Osteoblast (primary cell): ENCODE results near the gene CD151. TPM values are rescaled to one million over a fixed set of nuclear protein-coding genes. Genes with fewer than 3 reads are reported as not detected.

Experiments used
- DNase-seq: peaks from one replicate; pipeline ENCODE4 v3.0.0; 2011; ENCODE audit warnings: low spot score, mixed read lengths; ENCODE audit not compliant: insufficient read length; ENCODE audit errors: missing footprints
- H2AFZ ChIP-seq: 2 replicates; pipeline ENCODE4 v1.6.0; 2011; ENCODE audit warnings: mild to moderate bottlenecking, low read length
- H3K27ac ChIP-seq: 2 replicates; pipeline ENCODE4 v1.5.1; 2011; ENCODE audit warnings: mild to moderate bottlenecking, low read depth, low read length, moderate library complexity
- H3K27me3 ChIP-seq: 2 replicates; pipeline ENCODE4 v1.6.0; 2012; ENCODE audit warnings: mild to moderate bottlenecking, control low read depth, inconsistent platforms, low read length, moderate library complexity; ENCODE audit not compliant: insufficient read depth
- H3K36me3 ChIP-seq: 2 replicates; pipeline ENCODE4 v1.5.1; 2011; ENCODE audit warnings: mild to moderate bottlenecking, low read length, control low read depth, moderate library complexity; ENCODE audit not compliant: insufficient read depth
- H3K4me1 ChIP-seq: 2 replicates; pipeline ENCODE4 v1.5.1; 2011; ENCODE audit warnings: mild to moderate bottlenecking, low read length, control low read depth, moderate library complexity; ENCODE audit not compliant: insufficient read depth
- H3K4me2 ChIP-seq: 2 replicates; pipeline ENCODE4 v1.6.0; 2011; ENCODE audit warnings: mild to moderate bottlenecking, low read length; ENCODE audit not compliant: insufficient read depth
- H3K4me3 ChIP-seq: fragments of 200-600 bp; sonication (generic); 3 replicates; pipeline ENCODE4 v1.5.1; 2012; ENCODE audit warnings: mild to moderate bottlenecking, low read length, inconsistent platforms; ENCODE audit not compliant: insufficient read depth
- H3K79me2 ChIP-seq: 2 replicates; pipeline ENCODE4 v1.6.0; 2012; ENCODE audit warnings: mild to moderate bottlenecking, low read length, control low read depth, inconsistent platforms; ENCODE audit not compliant: insufficient read depth
- H3K9me3 ChIP-seq: 2 replicates; pipeline ENCODE4 v1.5.1; 2011; ENCODE audit warnings: low read depth, low read length, control low read depth
- H4K20me1 ChIP-seq: 2 replicates; pipeline ENCODE4 v1.6.0; 2012; ENCODE audit warnings: mild to moderate bottlenecking, low read length, control low read depth; ENCODE audit not compliant: insufficient read depth
- total RNA-seq: library from RNA; depleted of rRNA; stranded (reverse); fragments of >200 nt; gene quantifications from 2 replicates; pipeline ENCODE4 v1.2.3, GENCODE V29; 2012
- TF ChIP-seq, protein P1 (sequence below): IDR thresholded peaks from 2 replicates; pipeline ENCODE4 v1.5.1; 2011; ENCODE audit warnings: mild to moderate bottlenecking, low read depth, low read length, moderate library complexity; ENCODE audit errors: extremely low read depth

The CD151 gene
- total RNA-seq, 1 donor = 416 TPM

- peaks cover 5% of the 10 kb centered on the region for H3K36me3 ChIP-seq
- peaks cover 31% of the 10 kb centered on the region for H3K79me2 ChIP-seq
- no peaks in the 10 kb centered on the region for H3K9me3 ChIP-seq
- H3K4me1 ChIP-seq = peaks cover 28% of the 10 kb centered on the region
- DNase-seq = peak; percentile 100
- H2AFZ ChIP-seq = peak overlapping the region; percentile 51
- peak overlapping the region; percentile 89 for H3K4me3 ChIP-seq
- H3K4me2 ChIP-seq = peak overlapping the region; percentile 88
- H3K27me3 ChIP-seq = no peaks in the 10 kb centered on the region
- peaks cover 29% of the 10 kb centered on the region for H4K20me1 ChIP-seq
- H3K27ac ChIP-seq = peak overlapping the region; percentile 81
- TF ChIP-seq, protein P1, sequence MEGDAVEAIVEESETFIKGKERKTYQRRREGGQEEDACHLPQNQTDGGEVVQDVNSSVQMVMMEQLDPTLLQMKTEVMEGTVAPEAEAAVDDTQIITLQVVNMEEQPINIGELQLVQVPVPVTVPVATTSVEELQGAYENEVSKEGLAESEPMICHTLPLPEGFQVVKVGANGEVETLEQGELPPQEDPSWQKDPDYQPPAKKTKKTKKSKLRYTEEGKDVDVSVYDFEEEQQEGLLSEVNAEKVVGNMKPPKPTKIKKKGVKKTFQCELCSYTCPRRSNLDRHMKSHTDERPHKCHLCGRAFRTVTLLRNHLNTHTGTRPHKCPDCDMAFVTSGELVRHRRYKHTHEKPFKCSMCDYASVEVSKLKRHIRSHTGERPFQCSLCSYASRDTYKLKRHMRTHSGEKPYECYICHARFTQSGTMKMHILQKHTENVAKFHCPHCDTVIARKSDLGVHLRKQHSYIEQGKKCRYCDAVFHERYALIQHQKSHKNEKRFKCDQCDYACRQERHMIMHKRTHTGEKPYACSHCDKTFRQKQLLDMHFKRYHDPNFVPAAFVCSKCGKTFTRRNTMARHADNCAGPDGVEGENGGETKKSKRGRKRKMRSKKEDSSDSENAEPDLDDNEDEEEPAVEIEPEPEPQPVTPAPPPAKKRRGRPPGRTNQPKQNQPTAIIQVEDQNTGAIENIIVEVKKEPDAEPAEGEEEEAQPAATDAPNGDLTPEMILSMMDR = no peak
These were observed 13.4 kb upstream of the CD151 start for GRCh38 chr11:819129-819931.

GRCh38 chr11:819943-820649, 12.7 kb upstream of the CD151 start:
- peak; percentile 96 for DNase-seq
- no peaks in the 10 kb centered on the region for H3K9me3 ChIP-seq
- H4K20me1 ChIP-seq = peaks cover 30% of the 10 kb centered on the region
- TF ChIP-seq, protein P1 = no peak
- peaks cover 31% of the 10 kb centered on the region for H3K79me2 ChIP-seq
- H3K4me2 ChIP-seq = peak overlapping the region; percentile 88
- peak overlapping the region; percentile 13 for H3K27ac ChIP-seq
- peak overlapping the region; percentile 89 for H3K4me3 ChIP-seq
- peaks cover 12% of the 10 kb centered on the region for H3K36me3 ChIP-seq
- no peaks in the 10 kb centered on the region for H3K27me3 ChIP-seq
- no peak overlapping the region for H2AFZ ChIP-seq
- H3K4me1 ChIP-seq = peaks cover 28% of the 10 kb centered on the region

DNA sequence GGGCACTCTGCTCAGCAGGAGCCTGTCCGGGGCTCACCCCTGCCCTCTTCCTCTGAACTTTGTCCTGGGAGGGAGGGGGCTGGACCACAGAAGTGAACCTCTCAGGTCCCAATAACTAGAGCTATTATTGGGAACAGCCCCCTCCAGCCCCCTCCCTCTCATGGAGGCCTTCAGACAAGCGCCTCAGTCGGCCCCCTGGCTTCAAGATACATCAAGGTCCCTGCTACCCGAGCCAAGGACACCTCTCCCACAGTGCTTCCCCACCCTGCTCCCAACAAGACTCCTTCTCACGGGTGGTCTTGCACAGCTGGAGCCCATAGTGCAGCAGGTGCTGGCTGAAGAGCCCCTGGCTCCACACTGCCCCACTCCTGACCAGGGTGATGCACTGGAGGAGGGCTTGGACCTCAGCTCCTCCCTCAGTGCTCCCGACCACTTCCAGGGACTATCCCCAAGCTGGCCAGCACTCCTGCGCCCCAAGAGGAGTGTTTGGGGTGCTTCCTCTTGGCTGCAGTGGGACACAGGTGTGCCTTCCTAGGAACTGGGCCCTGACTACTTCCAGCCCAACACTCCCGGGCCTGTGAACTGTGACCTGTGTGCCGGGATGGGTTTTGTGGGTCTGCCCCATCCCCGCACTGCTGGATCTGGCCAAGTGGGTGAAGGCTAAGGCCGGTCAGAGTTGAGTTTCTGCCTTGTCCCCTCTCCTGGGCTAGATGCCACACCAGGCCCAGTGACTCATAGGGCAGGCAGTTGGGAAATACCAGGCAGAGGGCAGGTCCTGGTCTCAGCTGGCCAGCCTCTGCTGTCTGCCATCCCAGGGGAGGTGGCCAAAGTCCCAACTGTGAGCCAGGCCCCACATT, 11.9 kb upstream of the CD151 start:
- H3K79me2 ChIP-seq = peaks cover 31% of the 10 kb centered on the region
- peak; percentile 100 for DNase-seq

More for the DNA sequence above, 11.9 kb upstream of the CD151 start:
- Histone ChIP-seq H3K4me1 (peaks cover 28% of the 10 kb centered on the region), H3K9me3 (no peaks in the 10 kb centered on the region), H3K27me3 (no peaks in the 10 kb centered on the region), H3K4me3 (peak overlapping the region; percentile 89), H3K27ac (peak overlapping the region; percentile 13), H4K20me1 (peaks cover 38% of the 10 kb centered on the region), H2AFZ (no peak overlapping the region), H3K36me3 (peaks cover 13% of the 10 kb centered on the region), H3K4me2 (peak overlapping the region; percentile 88)
- TF ChIP-seq, protein P1 = no peak
